DMS79 (cell line): ENCODE results near the gene CHERP.
"Not testable (repeated sequence)": the region's sequence is repeated elsewhere in the genome, so short reads cannot be mapped to it uniquely, and the experiment has no call there.

Source experiments
- DNase-seq: peaks from one replicate; lab custom pipeline; 2025; lab: John Stamatoyannopoulos, UW

CHERP gene

GRCh38 chr19:16520074-16520973 lies 21.9 kb downstream of the CHERP start:
- DNase-seq: no peak

GRCh38 chr19:16519230-16519687 lies 23.0 kb downstream of the CHERP start:
- no peak for DNase-seq

- DNase-seq: no peak
These were observed 23.6 kb downstream of the CHERP start for GRCh38 chr19:16518483-16519229.

GRCh38 chr19:16518061-16518460 lies 24.2 kb downstream of the CHERP start:
- no peak for DNase-seq

GRCh38 chr19:16516923-16517610 lies 25.2 kb downstream of the CHERP start:
- no peak for DNase-seq

- DNase-seq: no peak
These were observed 25.9 kb downstream of the CHERP start for GRCh38 chr19:16516381-16516780.

- DNase-seq: no peak
These were observed 27.7 kb downstream of the CHERP start for GRCh38 chr19:16514383-16515019.

GRCh38 chr19:16512611-16513010 lies 29.6 kb downstream of the CHERP start:
- DNase-seq: not testable (repeated sequence)

- no peak for DNase-seq
These were observed 32.8 kb downstream of the CHERP start for GRCh38 chr19:16509141-16510061.

GRCh38 chr19:16508546-16508945 lies 33.7 kb downstream of the CHERP start:
- no peak for DNase-seq

- DNase-seq: no peak
These were observed 35.3 kb downstream of the CHERP start for GRCh38 chr19:16506961-16507360.

- not testable (repeated sequence) for DNase-seq
These were observed 36.1 kb downstream of the CHERP start for GRCh38 chr19:16506161-16506560.

GRCh38 chr19:16504271-16504670 lies 38.0 kb downstream of the CHERP start:
- no peak for DNase-seq

GRCh38 chr19:16497837-16498236 lies 44.4 kb downstream of the CHERP start:
- DNase-seq: no peak

- no peak for DNase-seq
These were observed 45.2 kb downstream of the CHERP start for GRCh38 chr19:16497042-16497441.

GRCh38 chr19:16496613-16496983 lies 45.6 kb downstream of the CHERP start:
- no peak for DNase-seq

- peak; percentile 99 for DNase-seq
These were observed 46.1 kb downstream of the CHERP start, which contains the start of the genes C19orf44 and CALR3 for GRCh38 chr19:16495982-16496612. TSS of gene C19orf44 (plus strand) at chr19:16496394. CDS start at chr19:16500793, 4,399 bp downstream. TSS of gene CALR3 (minus strand) at chr19:16496167. CDS start at chr19:16496129, 38 bp downstream.

- not testable (repeated sequence) for DNase-seq
These were observed 55.8 kb downstream of the CHERP start for GRCh38 chr19:16486476-16486875.

- DNase-seq: no peak
These were observed 59.5 kb downstream of the CHERP start for GRCh38 chr19:16482745-16483144.

GRCh38 chr19:16477311-16477710 lies 64.9 kb downstream of the CHERP start:
- no peak for DNase-seq
